ENCODE results near the gene EFNA5.
A peak's percentile ranks its signal among the peaks of the same experiment; 100 is the strongest.

The EFNA5 gene

GRCh38 chr5:107415762-107416161 lies 255.0 kb downstream of the EFNA5 start:
- H3K9me3 ChIP-seq: no peaks in the 10 kb centered on the region
- H3K27me3 ChIP-seq (ENCODE audit: low read depth): no peaks in the 10 kb centered on the region
- no peaks in the 10 kb centered on the region for H3K36me3 ChIP-seq (replicated peaks)
- DNase-seq (ENCODE audit: low spot score in 2 of 2): peak in 1 of 2 experiments; percentile 67
- in situ Hi-C loops (cut with MboI; ENCODE audit: low sequenced_read_pairs): no loop called here
- H3K4me3 ChIP-seq: no peak overlapping the region
- peaks cover 33% of the 10 kb centered on the region for H3K4me1 ChIP-seq

DNA sequence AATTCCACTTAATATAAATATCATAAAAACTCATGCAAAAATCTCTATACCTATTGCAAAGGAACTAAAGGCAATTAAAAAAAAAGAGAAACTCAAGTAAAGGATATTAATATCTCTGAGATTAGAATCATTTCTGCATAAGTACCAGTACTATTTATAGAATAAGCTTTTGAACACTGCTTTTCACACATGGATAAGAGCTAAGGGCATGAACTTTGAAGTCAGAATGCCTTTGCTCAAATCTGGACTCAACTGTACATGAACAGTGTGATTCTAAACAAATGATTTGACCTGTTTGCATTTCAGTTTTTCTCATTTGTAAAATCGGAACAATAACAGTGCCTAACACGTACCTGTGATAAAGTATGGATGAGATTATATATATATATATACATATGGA lies 255.9 kb downstream of the EFNA5 start:
- Histone ChIP-seq H3K36me3 (replicated peaks) (no peaks in the 10 kb centered on the region), H3K27me3 (ENCODE audit: low read depth) (no peaks in the 10 kb centered on the region), H3K4me3 (no peak overlapping the region), H3K9me3 (no peaks in the 10 kb centered on the region), H3K4me1 (peaks cover 34% of the 10 kb centered on the region)
- no peak for DNase-seq (ENCODE audit: low spot score in 2 of 2)
- in situ Hi-C loops (cut with MboI; ENCODE audit: low sequenced_read_pairs): no loop called here

- no peaks in the 10 kb centered on the region for H3K9me3 ChIP-seq
- H3K4me1 ChIP-seq: peaks cover 33% of the 10 kb centered on the region
- no peak for DNase-seq (ENCODE audit: low spot score in 2 of 2)
- no peaks in the 10 kb centered on the region for H3K36me3 ChIP-seq (replicated peaks)
- no peak overlapping the region for H3K4me3 ChIP-seq
- no peaks in the 10 kb centered on the region for H3K27me3 ChIP-seq (ENCODE audit: low read depth)
- in situ Hi-C loops (cut with MboI; ENCODE audit: low sequenced_read_pairs): no loop called here
These were observed 257.0 kb downstream of the EFNA5 start for GRCh38 chr5:107413754-107414153.

DNA sequence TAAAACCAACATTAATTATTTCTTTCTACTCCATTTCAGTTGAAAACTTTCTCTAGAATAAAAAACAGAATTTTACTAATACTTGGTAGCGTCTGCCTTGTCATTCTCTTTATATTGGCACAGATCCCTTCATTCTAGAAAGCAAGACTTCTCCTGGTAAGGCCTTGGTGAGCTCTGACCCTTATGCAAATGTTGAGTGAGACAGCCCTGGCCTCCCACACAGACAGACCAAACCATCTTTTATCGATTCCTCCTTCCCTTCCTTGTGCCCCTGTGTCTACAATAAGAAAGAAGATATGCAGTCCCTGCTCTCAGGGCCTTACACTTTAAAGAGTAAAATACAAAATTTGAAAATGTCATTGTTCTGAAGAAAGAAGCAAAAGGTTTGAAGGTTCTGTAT lies 262.2 kb downstream of the EFNA5 start:
- Histone ChIP-seq H3K27me3 (ENCODE audit: low read depth) (no peaks in the 10 kb centered on the region), H3K36me3 (replicated peaks) (no peaks in the 10 kb centered on the region), H3K4me1 (peaks cover 31% of the 10 kb centered on the region), H3K4me3 (no peak overlapping the region), H3K9me3 (no peaks in the 10 kb centered on the region)
- in situ Hi-C loops (cut with MboI; ENCODE audit: low sequenced_read_pairs): no loop called here
- DNase-seq (ENCODE audit: low spot score in 2 of 2): no peak

- no peak for DNase-seq (ENCODE audit: low spot score in 2 of 2)
- no peaks in the 10 kb centered on the region for H3K36me3 ChIP-seq (replicated peaks)
- H3K9me3 ChIP-seq: no peaks in the 10 kb centered on the region
- H3K4me3 ChIP-seq: no peak overlapping the region
- no peaks in the 10 kb centered on the region for H3K27me3 ChIP-seq (ENCODE audit: low read depth)
- in situ Hi-C loops (cut with MboI; ENCODE audit: low sequenced_read_pairs): no loop called here
- peaks cover 37% of the 10 kb centered on the region for H3K4me1 ChIP-seq
These were observed 262.9 kb downstream of the EFNA5 start for GRCh38 chr5:107407713-107408298.

DNA sequence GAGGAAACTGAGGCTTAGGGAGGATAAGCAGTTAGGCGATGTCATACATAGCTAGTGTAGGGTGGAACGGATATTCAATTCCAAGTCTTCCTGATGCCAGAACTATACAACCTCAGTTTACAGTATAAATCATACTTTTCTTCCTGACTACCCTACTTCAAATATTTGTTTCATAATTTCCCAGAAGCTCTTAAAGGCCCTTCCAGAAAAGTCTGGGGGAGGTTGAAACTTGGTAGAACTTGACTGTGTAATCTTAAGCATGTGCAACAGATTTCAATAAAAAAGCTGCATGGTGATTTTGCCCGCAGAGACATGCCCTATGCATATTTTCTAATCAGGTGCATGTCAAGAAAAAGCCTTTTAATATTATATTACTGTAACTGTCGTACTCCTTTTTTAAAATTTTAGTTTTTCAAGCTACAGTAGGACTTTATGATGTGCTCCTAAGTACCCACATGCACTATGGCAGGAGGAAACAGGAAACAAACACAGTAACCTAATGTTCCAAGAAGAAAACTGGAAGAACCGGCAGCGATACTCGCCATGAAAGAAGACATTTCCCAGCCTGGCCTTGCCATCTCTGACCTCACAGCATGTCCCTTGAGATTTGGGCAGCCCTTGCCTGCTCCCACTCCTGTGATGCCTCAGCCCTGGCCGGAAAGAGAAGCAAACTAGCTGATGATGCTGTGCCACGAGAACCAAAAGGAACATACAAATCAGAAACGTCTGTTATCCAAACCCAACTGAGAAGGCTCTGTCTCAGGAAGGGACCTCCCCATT lies 266.0 kb downstream of the EFNA5 start:
- Histone ChIP-seq H3K36me3 (replicated peaks) (no peaks in the 10 kb centered on the region), H3K4me1 (peaks cover 48% of the 10 kb centered on the region), H3K9me3 (no peaks in the 10 kb centered on the region), H3K4me3 (no peak overlapping the region), H3K27me3 (ENCODE audit: low read depth) (no peaks in the 10 kb centered on the region)
- DNase-seq (ENCODE audit: low spot score in 2 of 2): no peak
- in situ Hi-C loops (cut with MboI; ENCODE audit: low sequenced_read_pairs): no loop called here

- peaks cover 48% of the 10 kb centered on the region for H3K4me1 ChIP-seq
- in situ Hi-C loops (cut with MboI; ENCODE audit: low sequenced_read_pairs): no loop called here
- no peaks in the 10 kb centered on the region for H3K27me3 ChIP-seq (ENCODE audit: low read depth)
- H3K9me3 ChIP-seq: no peaks in the 10 kb centered on the region
- peak in 1 of 2 experiments; percentile 99 for DNase-seq (ENCODE audit: low spot score in 2 of 2)
- H3K4me3 ChIP-seq: no peak overlapping the region
- H3K36me3 ChIP-seq (replicated peaks): no peaks in the 10 kb centered on the region
These were observed 267.3 kb downstream of the EFNA5 start for GRCh38 chr5:107403228-107403953.

DNA sequence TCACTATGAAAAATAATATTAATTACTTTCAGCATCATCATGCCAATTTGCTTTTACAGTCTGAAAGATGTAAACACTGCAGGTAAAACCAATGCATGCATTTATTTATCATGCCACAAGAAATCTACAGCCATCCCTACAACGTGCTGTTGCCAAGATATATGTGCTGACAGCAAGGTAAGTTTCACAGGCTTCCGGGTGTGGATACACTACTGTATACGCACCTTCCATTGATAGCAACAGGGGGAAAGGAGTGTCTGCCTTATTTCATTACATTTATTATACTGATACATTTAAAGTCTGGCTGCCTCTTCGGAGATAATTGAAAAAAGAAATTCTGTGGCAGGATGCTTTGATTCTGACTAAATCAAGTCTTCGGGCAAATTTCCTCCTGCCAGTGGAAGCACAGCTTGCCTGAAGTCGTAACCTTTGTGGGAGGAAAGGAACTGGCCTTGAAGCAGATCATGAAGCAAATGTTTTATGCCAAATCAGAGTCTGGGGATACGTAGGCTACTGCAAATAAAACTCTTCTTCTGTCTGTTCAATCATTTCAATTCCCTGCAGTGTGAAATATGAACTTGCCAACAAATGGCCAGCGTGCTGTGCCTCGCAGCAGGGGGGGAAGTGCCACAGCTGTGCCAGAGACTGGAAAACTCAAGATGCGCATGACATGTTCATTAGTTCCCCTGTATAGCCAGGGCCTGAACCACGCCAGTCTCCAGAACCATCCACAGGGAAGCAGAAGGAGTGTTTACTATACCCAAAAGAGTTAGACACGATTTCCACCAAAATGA lies 268.1 kb downstream of the EFNA5 start:
- DNase-seq (ENCODE audit: low spot score in 2 of 2): peak; percentile 41 to 65
- Histone ChIP-seq H3K36me3 (replicated peaks) (no peaks in the 10 kb centered on the region), H3K27me3 (ENCODE audit: low read depth) (no peaks in the 10 kb centered on the region), H3K4me3 (no peak overlapping the region), H3K4me1 (peaks cover 55% of the 10 kb centered on the region), H3K9me3 (no peaks in the 10 kb centered on the region)
- in situ Hi-C loops (cut with MboI; ENCODE audit: low sequenced_read_pairs): no loop called here

DNA sequence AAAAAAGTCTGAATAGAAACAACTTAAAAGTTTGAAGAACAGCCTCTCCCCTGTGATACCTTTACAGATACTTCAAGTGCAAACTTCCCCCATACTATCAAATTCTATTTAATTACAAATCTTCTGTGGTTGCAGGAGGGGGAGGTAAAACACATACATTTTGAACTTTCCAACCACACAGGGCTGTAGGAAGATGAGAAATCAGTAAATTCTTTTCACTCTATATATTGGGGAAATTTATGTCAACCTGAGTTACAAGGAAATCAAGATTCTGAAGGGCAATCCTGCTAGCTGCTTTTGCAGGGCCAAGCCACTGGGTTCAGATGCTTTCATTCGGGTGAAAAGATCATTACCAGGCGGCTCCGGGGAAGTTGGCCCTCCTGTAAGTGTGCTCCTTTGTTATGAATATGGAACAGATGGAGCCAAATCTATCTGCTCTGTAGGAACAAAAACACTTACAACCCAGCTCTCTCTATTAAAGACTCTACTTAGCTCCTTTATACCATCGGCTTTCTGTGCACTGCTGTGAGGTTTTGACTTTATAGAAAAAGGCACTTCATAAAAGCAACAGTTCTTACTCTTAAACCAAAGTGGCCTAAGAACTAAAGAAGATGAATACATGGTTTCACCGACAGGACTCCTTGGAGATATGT lies 269.1 kb downstream of the EFNA5 start:
- H3K4me1 ChIP-seq: peaks cover 62% of the 10 kb centered on the region
- DNase-seq (ENCODE audit: low spot score in 2 of 2): peak; percentile 86 to 98
- no peak overlapping the region for H3K4me3 ChIP-seq
- no peaks in the 10 kb centered on the region for H3K36me3 ChIP-seq (replicated peaks)
- H3K9me3 ChIP-seq: no peaks in the 10 kb centered on the region
- in situ Hi-C loops (cut with MboI; ENCODE audit: low sequenced_read_pairs): no loop called here
- no peaks in the 10 kb centered on the region for H3K27me3 ChIP-seq (ENCODE audit: low read depth)

DNA sequence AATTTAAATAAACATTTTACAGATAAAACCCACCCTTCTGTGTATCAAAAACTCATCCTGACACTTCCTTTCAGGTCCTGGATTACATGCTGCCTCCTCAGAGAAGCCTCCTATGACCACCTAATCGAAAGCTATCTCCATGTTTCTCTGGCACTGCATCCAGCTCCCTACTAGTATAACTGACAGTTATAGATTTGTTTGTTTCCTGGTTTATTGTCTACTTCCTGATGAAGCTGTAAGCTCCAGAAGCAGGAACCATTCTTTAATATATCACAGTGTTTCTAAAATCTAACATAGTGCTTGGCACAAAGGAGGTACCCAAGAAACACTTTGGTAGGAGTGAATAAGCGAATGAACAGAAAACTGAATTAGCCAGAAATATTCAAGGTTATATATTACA lies 270.4 kb downstream of the EFNA5 start:
- in situ Hi-C loops (cut with MboI; ENCODE audit: low sequenced_read_pairs): no loop called here
- Histone ChIP-seq H3K27me3 (ENCODE audit: low read depth) (no peaks in the 10 kb centered on the region), H3K4me1 (peaks cover 74% of the 10 kb centered on the region), H3K9me3 (no peaks in the 10 kb centered on the region), H3K36me3 (replicated peaks) (no peaks in the 10 kb centered on the region), H3K4me3 (no peak overlapping the region)
- no peak for DNase-seq (ENCODE audit: low spot score in 2 of 2)

DNA sequence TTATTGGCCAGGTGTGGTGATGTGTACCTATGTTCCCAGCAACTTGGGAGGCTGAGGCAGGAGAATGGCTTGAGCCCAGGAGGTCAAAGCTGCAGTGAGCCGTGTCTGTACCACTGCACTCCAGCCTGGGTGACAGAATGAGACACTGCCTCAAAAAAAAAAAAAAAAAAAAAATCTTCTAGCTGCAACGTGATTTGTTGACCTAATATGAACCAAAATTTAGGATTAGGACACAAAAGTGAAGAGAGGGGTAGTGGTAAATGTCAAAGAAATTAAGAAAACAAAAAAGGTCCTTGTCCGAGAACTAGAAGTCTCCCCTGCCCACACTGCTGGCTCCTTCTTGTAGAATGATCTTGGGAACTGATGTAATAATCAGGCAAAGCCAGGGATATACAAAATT lies 272.0 kb downstream of the EFNA5 start:
- in situ Hi-C loops (cut with MboI; ENCODE audit: low sequenced_read_pairs): no loop called here
- no peak for DNase-seq (ENCODE audit: low spot score in 2 of 2)
- Histone ChIP-seq H3K9me3 (no peaks in the 10 kb centered on the region), H3K4me3 (no peak overlapping the region), H3K27me3 (ENCODE audit: low read depth) (no peaks in the 10 kb centered on the region), H3K4me1 (peaks cover 73% of the 10 kb centered on the region), H3K36me3 (replicated peaks) (no peaks in the 10 kb centered on the region)

DNA sequence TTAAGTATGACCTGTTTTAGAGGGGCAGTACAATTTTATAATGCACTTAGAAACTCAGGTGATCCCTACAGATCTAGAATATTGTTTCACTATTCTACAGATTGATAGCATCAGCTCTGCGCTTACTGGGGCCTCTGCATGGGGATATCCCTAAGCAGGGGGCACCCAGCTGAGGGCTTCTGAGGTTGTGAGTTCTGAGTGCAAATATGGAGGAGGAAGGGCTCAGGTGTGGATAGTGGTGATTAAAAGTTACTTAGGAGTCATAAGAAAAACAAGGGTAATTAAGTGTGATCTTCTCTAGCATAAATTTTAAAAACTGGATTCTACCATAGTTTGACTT lies 274.4 kb downstream of the EFNA5 start:
- in situ Hi-C loops (cut with MboI; ENCODE audit: low sequenced_read_pairs): no loop called here
- H3K4me3 ChIP-seq: no peak overlapping the region
- peaks cover 65% of the 10 kb centered on the region for H3K4me1 ChIP-seq
- no peak for DNase-seq (ENCODE audit: low spot score in 2 of 2)
- H3K9me3 ChIP-seq: no peaks in the 10 kb centered on the region
- H3K36me3 ChIP-seq (replicated peaks): no peaks in the 10 kb centered on the region
- no peaks in the 10 kb centered on the region for H3K27me3 ChIP-seq (ENCODE audit: low read depth)

DNA sequence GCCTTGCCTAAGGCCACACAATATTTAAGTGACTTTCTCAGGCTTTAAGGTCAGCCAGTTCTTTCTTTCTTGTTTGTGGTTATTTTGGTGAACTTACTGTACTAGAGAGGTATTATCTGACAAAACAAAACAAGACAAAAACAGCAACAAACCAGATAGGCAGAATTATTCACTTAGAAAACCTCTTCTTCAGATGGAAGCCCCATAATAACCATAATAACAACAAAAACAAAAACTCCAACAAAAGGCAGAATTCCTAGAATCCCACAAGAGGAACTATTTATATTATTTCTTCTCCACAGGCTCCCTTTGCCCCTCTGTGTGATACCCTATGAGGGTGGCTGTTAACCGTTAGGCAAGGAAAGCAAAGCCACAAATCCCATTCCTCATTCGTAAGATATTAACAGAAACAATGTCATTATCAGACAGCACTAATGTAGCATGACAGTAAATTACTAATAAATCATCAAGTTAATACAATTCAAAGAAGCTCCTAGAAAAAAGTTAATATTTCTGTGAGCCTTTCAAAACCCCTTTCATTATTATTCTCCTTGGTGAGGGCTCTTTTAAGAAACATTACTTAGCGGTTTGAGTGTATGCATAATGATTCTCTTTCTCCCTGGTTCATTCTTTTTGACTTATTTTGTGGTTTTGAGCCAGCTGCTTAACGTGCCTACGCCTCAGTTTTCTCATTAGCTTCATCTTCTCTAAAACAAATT lies 274.9 kb downstream of the EFNA5 start:
- in situ Hi-C loops (cut with MboI; ENCODE audit: low sequenced_read_pairs): no loop called here
- peak in 1 of 2 experiments; percentile 73 for DNase-seq (ENCODE audit: low spot score in 2 of 2)
- H3K4me1 ChIP-seq: peaks cover 59% of the 10 kb centered on the region
- H3K27me3 ChIP-seq (ENCODE audit: low read depth): no peaks in the 10 kb centered on the region
- no peaks in the 10 kb centered on the region for H3K9me3 ChIP-seq
- H3K36me3 ChIP-seq (replicated peaks): no peaks in the 10 kb centered on the region
- H3K4me3 ChIP-seq: no peak overlapping the region
